Activated T-helper 17 cell treated with anti-CD3 and anti-CD28 coated beads, Interleukin-2, amount 50 U/mL, for 72 hours (primary cell): ENCODE results near the gene CD46. TPM values are rescaled to one million over a fixed set of nuclear protein-coding genes. Genes with fewer than 3 reads are reported as not detected.

Source experiments
- total RNA-seq, 2 donors: library from RNA; stranded (reverse); gene quantifications; one replicate each; pipeline ENCODE4 v1.2.3, GENCODE V29; 2022

Gene CD46
- total RNA-seq, 2 donors from 2014 or later = 94.5 to 111 TPM

Other genes starting within 250 kb of the CD46 start
- under 1 TPM in 1 of 2 donors, not detected in 1; 0.32 TPM for gene CR1L, start 106.9 kb upstream of the CD46 start, total RNA-seq
- under 1 TPM; 0.06 to 0.24 TPM for gene CD34, start 159.1 kb downstream of the CD46 start, total RNA-seq